ENCODE results near the gene SULT6B1. TPM values are rescaled to one million over a fixed set of nuclear protein-coding genes. Genes with fewer than 3 reads are reported as not detected.

Gene SULT6B1
- total and polyA plus RNA-seq, 2 donors (not counting 3 experiments of a cell fraction or from before 2014, with no cell fraction given) = not detected

DNA sequence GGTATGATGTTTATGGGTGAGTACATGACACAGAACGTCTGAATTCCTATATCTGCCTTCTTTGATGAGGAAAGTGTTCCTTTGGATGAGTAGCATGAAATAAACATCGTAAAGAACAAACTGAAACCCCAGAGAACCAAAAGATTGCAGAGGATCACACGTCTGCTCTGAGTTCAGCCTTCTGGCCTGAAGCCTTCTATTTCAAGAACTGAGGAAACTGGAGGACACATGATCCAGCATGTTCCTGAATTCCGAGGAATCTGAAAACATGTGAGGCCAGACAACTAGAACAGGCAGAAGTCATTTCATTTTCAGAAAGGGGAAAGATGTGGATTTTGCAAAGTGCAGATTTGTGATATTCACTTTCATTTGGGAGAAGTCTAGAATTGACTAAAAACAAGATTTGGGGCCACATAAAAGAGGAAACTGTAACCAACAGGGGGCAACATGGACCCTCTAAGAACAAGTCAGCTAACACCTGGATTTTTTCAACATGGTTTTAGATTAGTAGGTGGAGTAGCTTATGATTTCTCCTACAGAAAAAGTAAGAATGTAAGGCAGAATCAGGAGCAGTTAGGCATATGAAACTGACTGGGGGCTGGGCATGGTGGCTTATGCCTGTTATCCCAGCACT lies 8.3 kb downstream of the SULT6B1 start:
- H3K9me3 ChIP-seq (replicated peaks; ENCODE audit: control insufficient read depth, insufficient read depth, low read length) = no peaks in the 10 kb centered on the region
- no peaks in the 10 kb centered on the region for H3K36me3 ChIP-seq (ENCODE audit: control insufficient read depth in 2 of 2, extremely low read depth in 1 of 2, insufficient read depth in 2 of 2, low read length in 2 of 2)
- no peaks in the 10 kb centered on the region for H4K20me1 ChIP-seq (replicated peaks; ENCODE audit: control insufficient read depth, extremely low read depth, insufficient read depth, low read length)
- no peak overlapping the region for H3K4me2 ChIP-seq (ENCODE audit: insufficient read depth, low read length)
- H3K4me3 ChIP-seq (replicated peaks in 1 of 3; ENCODE audit: insufficient read depth in 1 of 3, low read depth in 1 of 3, low read length in 3 of 3) = no peak overlapping the region
- no peak overlapping the region for H3K27ac ChIP-seq (ENCODE audit: insufficient read depth, low read depth, low read length)
- intact Hi-C loops (cut with micrococcal nuclease) (no loop called here), dilution Hi-C loops (cut with MboI; ENCODE audit: extremely low pct_ligation_motif_present, low sequenced_read_pairs) (no loop called here)
- no peak for FAIRE-seq
- peaks cover 10% of the 10 kb centered on the region for H3K4me1 ChIP-seq (ENCODE audit: control insufficient read depth, extremely low read depth, insufficient read depth, low read length)
- no peak overlapping the region for H3K9ac ChIP-seq (replicated peaks; ENCODE audit: extremely low read depth, insufficient read depth, low read length)
- POLR2A ChIA-PET = no interaction called here
- CTCF ChIA-PET = interaction anchor here (0.8 to 1.5 kb wide), 5 partner anchors 10 to 697 kb away, joined by 3 to 4 read pairs (median 3); partner anchors contain the start of gene EIF2AK2
- no peak for DNase-seq (ENCODE audit: low read depth, low spot score)
- no peaks in the 10 kb centered on the region for H3K79me2 ChIP-seq (ENCODE audit: control insufficient read depth, insufficient read depth, low read length)
- no peak overlapping the region for H2AFZ ChIP-seq (ENCODE audit: low read depth, low read length)
- BruUV-seq (replicated peaks) = no TSS peak
- no peak for TF ChIP-seq JUN (IDR thresholded peaks at IDR 0.05; ENCODE audit: borderline replicate concordance, insufficient read depth, insufficient read length, low read depth)
- no peak for TF ChIP-seq POLR2AphosphoS5 (IDR thresholded peaks at IDR 0.05; ENCODE audit: insufficient read depth, low read depth, low read length)
- no peak for TF ChIP-seq EZH2 (IDR thresholded peaks at IDR 0.05; ENCODE audit: borderline replicate concordance, low read depth, low read length, severe bottlenecking)
- TF ChIP-seq MYC (IDR thresholded peaks at IDR 0.05; ENCODE audit: low read depth, low read length) = no peak
- no peak for TF ChIP-seq POLR2A (IDR thresholded peaks at IDR 0.05; ENCODE audit: low read depth, low read length)
- no peak for TF ChIP-seq CTCF (IDR thresholded peaks at IDR 0.05; ENCODE audit: extremely low read depth in 1 of 2, insufficient read depth in 1 of 2, low read depth in 1 of 2, low read length in 2 of 2)
- no peak for TF ChIP-seq MAX (IDR thresholded peaks at IDR 0.05; ENCODE audit: insufficient read depth, insufficient read length)
- no peak for TF ChIP-seq GATA2 (IDR thresholded peaks at IDR 0.05; ENCODE audit: insufficient read depth, insufficient read length, low read depth, low read length)
- no peak for TF ChIP-seq FOS (IDR thresholded peaks at IDR 0.05; ENCODE audit: borderline replicate concordance, insufficient read depth, low read length)
- no peaks in the 10 kb centered on the region for H3K27me3 ChIP-seq (ENCODE audit: control insufficient read depth in 2 of 2, insufficient read depth in 2 of 2, low read length in 2 of 2)
- H3K9me1 ChIP-seq (replicated peaks; ENCODE audit: control insufficient read depth, extremely low read depth, insufficient read depth, low read length) = no peaks in the 10 kb centered on the region
